SU-DHL-6 (cell line): ENCODE results near the gene GRID1.

Experiments
- H2AFZ ChIP-seq: fragments of 200-600 bp; sonication (generic); 2 replicates; pipeline ENCODE4 v1.6.1; 2014; ENCODE audit warnings: low read depth, mild to moderate bottlenecking, moderate library complexity, mixed read lengths, antibody characterized with exemption, low read length; ENCODE audit not compliant: severe bottlenecking
- H3F3A ChIP-seq: fragments of 200-600 bp; shearing (Covaris generic); 2 replicates; pipeline ENCODE4 v1.6.0; 2016; ENCODE audit warnings: antibody characterized with exemption, mild to moderate bottlenecking; ENCODE audit not compliant: insufficient read depth
- H3K27ac ChIP-seq: fragments of 200-600 bp; sonication (generic); 2 replicates; pipeline ENCODE4 v1.5.1; 2016; ENCODE audit warnings: low read depth, mild to moderate bottlenecking, low read length, moderate library complexity, mixed read lengths
- H3K27me3 ChIP-seq: fragments of 200-600 bp; sonication (generic), shearing (Covaris generic); 2 replicates; pipeline ENCODE4 v1.6.0; 2014; ENCODE audit warnings: mild to moderate bottlenecking, low read length
- H3K36me3 ChIP-seq: fragments of 200-600 bp; sonication (generic); 2 replicates; pipeline ENCODE4 v1.6.1; 2014; ENCODE audit warnings: mild to moderate bottlenecking, low read length, mixed read lengths
- H3K4me2 ChIP-seq: fragments of 300-600, 200-600 bp; shearing (Covaris generic), sonication (generic); 2 replicates; pipeline ENCODE4 v1.6.0; 2014; ENCODE audit warnings: low read length, low read depth, mild to moderate bottlenecking; ENCODE audit not compliant: poor library complexity, severe bottlenecking
- H3K4me3 ChIP-seq: fragments of 200-600 bp; sonication (generic); 2 replicates; pipeline ENCODE4 v1.5.1; 2014; ENCODE audit warnings: antibody characterized with exemption, low read length, mild to moderate bottlenecking, mixed read lengths; ENCODE audit not compliant: insufficient read depth, poor library complexity, severe bottlenecking
- H3K79me2 ChIP-seq: fragments of 200-600 bp; sonication (generic); 2 replicates; pipeline ENCODE4 v1.6.1; 2014; ENCODE audit warnings: mild to moderate bottlenecking, low read length, moderate library complexity; ENCODE audit not compliant: insufficient read depth
- H3K9ac ChIP-seq: fragments of 200-600 bp; sonication (generic); 2 replicates; pipeline ENCODE4 v1.7.0; 2014; ENCODE audit warnings: mild to moderate bottlenecking, low read length
- H3K9me2 ChIP-seq: fragments of 200-600 bp; sonication (generic); replicated peaks from 2 replicates; pipeline ENCODE4 v1.6.1; 2014; ENCODE audit warnings: low read length; ENCODE audit not compliant: insufficient read depth
- H3K9me3 ChIP-seq: fragments of 200-600 bp; sonication (generic); 2 replicates; pipeline ENCODE4 v1.6.1; 2014; ENCODE audit warnings: low read length, mixed read lengths; ENCODE audit not compliant: insufficient read depth
- H4K20me1 ChIP-seq: fragments of 200-600 bp; sonication (generic); 2 replicates; pipeline ENCODE4 v1.6.1; 2014; ENCODE audit warnings: low read depth, mild to moderate bottlenecking, antibody characterized with exemption, low read length, moderate library complexity, mixed read lengths
- CTCF ChIP-seq: fragments of 200-600 bp; sonication (generic); IDR thresholded peaks from one replicate; pipeline ENCODE4 v1.5.1; 2017; ENCODE audit warnings: antibody characterized with exemption, mild to moderate bottlenecking, low read length, moderate library complexity; ENCODE audit not compliant: insufficient read depth, poor library complexity, severe bottlenecking
- EZH2phosphoT487 ChIP-seq: fragments of 200-600 bp; sonication (generic), shearing (Covaris generic); conservative IDR thresholded peaks from 2 replicates; pipeline ENCODE4 v1.6.1; 2018; ENCODE audit warnings: mild to moderate bottlenecking, antibody characterized with exemption, low read length, moderate library complexity, mixed read lengths

GRID1 gene

GRCh38 chr10:86336341-86336740 is 30.3 kb downstream of the GRID1 start:
- Histone ChIP-seq H3F3A (no peaks in the 10 kb centered on the region), H2AFZ (no peak overlapping the region), H3K4me3 (no peak overlapping the region), H3K27ac (no peak overlapping the region), H3K4me2 (no peak overlapping the region), H3K79me2 (no peaks in the 10 kb centered on the region), H3K27me3 (no peaks in the 10 kb centered on the region), H3K9me2 (no peaks in the 10 kb centered on the region), H4K20me1 (no peaks in the 10 kb centered on the region), H3K36me3 (no peaks in the 10 kb centered on the region), H3K9me3 (no peaks in the 10 kb centered on the region), H3K9ac (no peak overlapping the region)
- TF ChIP-seq EZH2phosphoT487 (no peak), CTCF (no peak)

GRCh38 chr10:86335831-86336230 is 30.8 kb downstream of the GRID1 start:
- H3K79me2 ChIP-seq = no peaks in the 10 kb centered on the region
- H3K4me2 ChIP-seq = no peak overlapping the region
- H3K9ac ChIP-seq = no peak overlapping the region
- H3K27me3 ChIP-seq = no peaks in the 10 kb centered on the region
- no peaks in the 10 kb centered on the region for H3K36me3 ChIP-seq
- H3F3A ChIP-seq = no peaks in the 10 kb centered on the region
- no peak overlapping the region for H3K27ac ChIP-seq
- no peak for TF ChIP-seq EZH2phosphoT487
- TF ChIP-seq CTCF = no peak
- H3K9me2 ChIP-seq = no peaks in the 10 kb centered on the region
- no peaks in the 10 kb centered on the region for H3K9me3 ChIP-seq
- H4K20me1 ChIP-seq = no peaks in the 10 kb centered on the region
- H3K4me3 ChIP-seq = no peak overlapping the region
- H2AFZ ChIP-seq = no peak overlapping the region

GRCh38 chr10:86335257-86335656 is 31.3 kb downstream of the GRID1 start:
- no peaks in the 10 kb centered on the region for H3K9me2 ChIP-seq
- H4K20me1 ChIP-seq = no peaks in the 10 kb centered on the region
- no peak overlapping the region for H3K27ac ChIP-seq
- no peaks in the 10 kb centered on the region for H3F3A ChIP-seq
- H2AFZ ChIP-seq = no peak overlapping the region
- TF ChIP-seq CTCF (no peak), EZH2phosphoT487 (no peak)
- H3K9me3 ChIP-seq = no peaks in the 10 kb centered on the region
- H3K4me3 ChIP-seq = no peak overlapping the region
- no peaks in the 10 kb centered on the region for H3K79me2 ChIP-seq
- H3K4me2 ChIP-seq = no peak overlapping the region
- no peaks in the 10 kb centered on the region for H3K27me3 ChIP-seq
- H3K36me3 ChIP-seq = no peaks in the 10 kb centered on the region
- H3K9ac ChIP-seq = no peak overlapping the region
